ENCODE measurements around the gene C14orf132. TPM values are rescaled to one million over a fixed set of nuclear protein-coding genes. Genes with fewer than 3 reads are reported as not detected.

Gene C14orf132
- total and polyA plus RNA-seq, 2 donors (not counting 1 experiment from before 2014, with no cell fraction given), result 0.30 to 0.85 TPM

DNA sequence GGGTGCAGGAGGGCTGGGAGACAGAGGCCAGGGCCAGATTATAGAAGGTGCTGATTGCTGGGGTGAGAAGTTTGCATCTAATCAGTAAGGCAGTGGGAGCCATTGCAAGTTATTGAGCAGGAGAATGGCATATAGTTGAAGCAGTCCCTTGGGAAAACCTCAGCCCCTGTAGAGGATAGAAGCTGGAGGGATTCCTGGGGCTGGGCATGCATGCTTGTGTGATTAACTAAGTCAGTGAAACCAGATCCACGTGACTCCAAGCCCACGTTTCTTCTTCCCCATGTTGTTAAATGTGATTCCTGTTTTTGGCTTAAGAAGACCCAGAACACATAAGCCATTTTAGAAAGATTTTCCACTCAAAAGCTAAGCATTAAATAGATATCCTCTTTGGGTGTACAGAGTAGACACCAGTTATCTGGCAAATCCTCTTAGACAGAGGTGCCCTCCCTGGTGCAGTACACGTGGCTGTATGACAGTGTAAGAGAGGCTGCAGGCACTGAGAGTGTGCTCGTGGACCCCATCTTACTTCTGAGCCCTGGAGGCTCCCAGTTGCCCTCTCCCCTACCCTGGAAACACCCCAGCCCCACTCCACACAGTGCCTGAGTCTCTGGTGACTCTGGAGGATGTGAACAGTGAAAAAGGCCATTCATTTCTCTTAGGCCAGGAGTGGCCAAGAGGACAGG is 3.2 kb downstream of the C14orf132 start:
- ChIA-PET POLR2A (no interaction called here), CTCF (interaction anchor here (0.7 kb wide), 1 partner anchor 860 kb away, joined by 3 read pairs; no protein-coding TSS in a partner anchor)
- H3K36me3 ChIP-seq (replicated peaks in 1 of 2; ENCODE audit: control extremely low read depth in 1 of 2, control insufficient read depth in 1 of 2, extremely low read depth in 1 of 2, insufficient read depth in 2 of 2, low read length in 1 of 2), result no peaks in the 10 kb centered on the region
- TF ChIP-seq, protein P1, sequence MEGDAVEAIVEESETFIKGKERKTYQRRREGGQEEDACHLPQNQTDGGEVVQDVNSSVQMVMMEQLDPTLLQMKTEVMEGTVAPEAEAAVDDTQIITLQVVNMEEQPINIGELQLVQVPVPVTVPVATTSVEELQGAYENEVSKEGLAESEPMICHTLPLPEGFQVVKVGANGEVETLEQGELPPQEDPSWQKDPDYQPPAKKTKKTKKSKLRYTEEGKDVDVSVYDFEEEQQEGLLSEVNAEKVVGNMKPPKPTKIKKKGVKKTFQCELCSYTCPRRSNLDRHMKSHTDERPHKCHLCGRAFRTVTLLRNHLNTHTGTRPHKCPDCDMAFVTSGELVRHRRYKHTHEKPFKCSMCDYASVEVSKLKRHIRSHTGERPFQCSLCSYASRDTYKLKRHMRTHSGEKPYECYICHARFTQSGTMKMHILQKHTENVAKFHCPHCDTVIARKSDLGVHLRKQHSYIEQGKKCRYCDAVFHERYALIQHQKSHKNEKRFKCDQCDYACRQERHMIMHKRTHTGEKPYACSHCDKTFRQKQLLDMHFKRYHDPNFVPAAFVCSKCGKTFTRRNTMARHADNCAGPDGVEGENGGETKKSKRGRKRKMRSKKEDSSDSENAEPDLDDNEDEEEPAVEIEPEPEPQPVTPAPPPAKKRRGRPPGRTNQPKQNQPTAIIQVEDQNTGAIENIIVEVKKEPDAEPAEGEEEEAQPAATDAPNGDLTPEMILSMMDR (IDR thresholded peaks at IDR 0.05), result no peak
- no peak for TF ChIP-seq EZH2 (IDR thresholded peaks at IDR 0.05; ENCODE audit: borderline replicate concordance, insufficient read depth, low read depth, low read length, poor library complexity, severe bottlenecking)
- ATAC-seq (ENCODE audit: low read depth), result no peak
- intact Hi-C loops (cut with micrococcal nuclease), result no loop called here
- Mint-ChIP-seq H3K9me3 (ENCODE audit: insufficient read depth) (no peaks in the 10 kb centered on the region), H3K27ac (no peak overlapping the region), H3K27me3 (peaks cover 59% of the 10 kb centered on the region), H3K4me3 (no peak overlapping the region), H3K4me1 (peaks cover 21% of the 10 kb centered on the region)
- no peak overlapping the region for H3K4me2 ChIP-seq (replicated peaks; ENCODE audit: low read depth, low read length, poor library complexity, severe bottlenecking)
- DNase-seq, result no peak
- peaks cover 0 to 3% (median 0%) of the 10 kb centered on the region in 3 donors for H3K9me3 ChIP-seq (ENCODE audit: control extremely low read depth in 1 of 3, control insufficient read depth in 2 of 3, insufficient read depth in 1 of 3, low read length in 2 of 3)
- H3K27ac ChIP-seq (ENCODE audit: low read length in 2 of 2), result no peak overlapping the region
- no peaks in the 10 kb centered on the region for H3K79me2 ChIP-seq (ENCODE audit: control insufficient read depth, insufficient read depth, low read length)
- peaks cover 18 to 25% of the 10 kb centered on the region in 2 donors for H3K4me1 ChIP-seq (ENCODE audit: control insufficient read depth in 2 of 2, insufficient read depth in 2 of 2, low read length in 2 of 2)
- WGBS (ENCODE audit: insufficient coverage), result 60% methylated on average over 1 of the region's 4 CpGs
- H3K4me3 ChIP-seq (ENCODE audit: control extremely low read depth in 1 of 5, extremely low read depth in 1 of 5, insufficient read depth in 1 of 5, low read depth in 2 of 5, low read length in 4 of 5), result no peak overlapping the region
- no peaks in the 10 kb centered on the region for H4K20me1 ChIP-seq (ENCODE audit: control insufficient read depth, insufficient read depth, low read length, poor library complexity, severe bottlenecking)
- H3K9ac ChIP-seq (ENCODE audit: low read length), result no peak overlapping the region
- no peak overlapping the region for H2AFZ ChIP-seq (ENCODE audit: insufficient read depth, low read depth, low read length, poor library complexity, severe bottlenecking)
- H3K27me3 ChIP-seq (replicated peaks in 1 of 4; ENCODE audit: control extremely low read depth in 1 of 4, control insufficient read depth in 3 of 4, insufficient read depth in 4 of 4, low read length in 3 of 4), result peaks cover 0 to 69% (median 32%) of the 10 kb centered on the region in 4 experiments

DNA sequence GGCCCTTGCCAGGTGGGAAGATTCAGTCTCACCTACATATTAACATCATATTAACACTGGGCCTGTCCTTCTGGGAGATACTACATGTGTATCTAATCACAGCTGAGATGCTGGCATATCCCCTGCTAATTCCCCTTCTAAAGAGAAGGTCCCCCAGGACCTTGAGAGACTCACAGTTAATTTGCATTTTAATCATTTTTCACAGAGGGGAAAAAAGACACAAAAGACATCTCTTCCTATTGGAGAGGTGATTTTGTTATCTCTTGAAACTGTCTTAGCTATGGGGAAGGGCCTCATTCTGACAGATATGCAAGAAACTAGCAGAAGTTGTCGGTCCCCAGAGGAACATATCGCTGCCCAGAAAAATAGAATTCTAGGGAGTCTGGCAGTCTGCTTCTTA is 7.5 kb downstream of the C14orf132 start:
- ChIA-PET POLR2A (no interaction called here), CTCF (no interaction called here)
- H3K4me3 Mint-ChIP-seq, result no peak overlapping the region
- DNase-seq (no peak), ATAC-seq (ENCODE audit: low read depth) (no peak)
- no peak for TF ChIP-seq EZH2 (IDR thresholded peaks at IDR 0.05; ENCODE audit: borderline replicate concordance, insufficient read depth, low read depth, low read length, poor library complexity, severe bottlenecking)
- TF ChIP-seq, protein P1 (IDR thresholded peaks at IDR 0.05), result no peak
- H3K4me1 ChIP-seq (ENCODE audit: control insufficient read depth in 2 of 2, insufficient read depth in 2 of 2, low read length in 2 of 2), result peaks cover 0 to 2% of the 10 kb centered on the region in 2 donors
- WGBS (ENCODE audit: insufficient coverage), result no CpG with 5 or more reads among the region's 2 CpGs
- peaks cover 0 to 33% (median 10%) of the 10 kb centered on the region in 4 experiments for H3K27me3 ChIP-seq (replicated peaks in 1 of 4; ENCODE audit: control extremely low read depth in 1 of 4, control insufficient read depth in 3 of 4, insufficient read depth in 4 of 4, low read length in 3 of 4)
- H3K27ac Mint-ChIP-seq, result no peak overlapping the region
- no peak overlapping the region for H3K4me2 ChIP-seq (replicated peaks; ENCODE audit: low read depth, low read length, poor library complexity, severe bottlenecking)
- H3K9me3 Mint-ChIP-seq (ENCODE audit: insufficient read depth), result no peaks in the 10 kb centered on the region
- no peak overlapping the region for H2AFZ ChIP-seq (ENCODE audit: insufficient read depth, low read depth, low read length, poor library complexity, severe bottlenecking)
- H3K9ac ChIP-seq (ENCODE audit: low read length), result no peak overlapping the region
- no peaks in the 10 kb centered on the region for H3K36me3 ChIP-seq (replicated peaks in 1 of 2; ENCODE audit: control extremely low read depth in 1 of 2, control insufficient read depth in 1 of 2, extremely low read depth in 1 of 2, insufficient read depth in 2 of 2, low read length in 1 of 2)
- no peak overlapping the region for H3K27ac ChIP-seq (ENCODE audit: low read length in 2 of 2)
- H3K9me3 ChIP-seq (ENCODE audit: control extremely low read depth in 1 of 3, control insufficient read depth in 2 of 3, insufficient read depth in 1 of 3, low read length in 2 of 3), result peaks cover 0 to 3% (median 0%) of the 10 kb centered on the region in 3 donors
- H3K4me3 ChIP-seq (ENCODE audit: control extremely low read depth in 1 of 5, extremely low read depth in 1 of 5, insufficient read depth in 1 of 5, low read depth in 2 of 5, low read length in 4 of 5), result no peak overlapping the region
- no peaks in the 10 kb centered on the region for H4K20me1 ChIP-seq (ENCODE audit: control insufficient read depth, insufficient read depth, low read length, poor library complexity, severe bottlenecking)
- H3K27me3 Mint-ChIP-seq, result peaks cover 34% of the 10 kb centered on the region
- no peaks in the 10 kb centered on the region for H3K79me2 ChIP-seq (ENCODE audit: control insufficient read depth, insufficient read depth, low read length)
- intact Hi-C loops (cut with micrococcal nuclease), result no loop called here
- no peaks in the 10 kb centered on the region for H3K4me1 Mint-ChIP-seq

All from B cell (primary cell).